Endometrial microvascular endothelial cells (primary cell): ENCODE results near the gene KRTAP10-6. TPM values are rescaled to one million over a fixed set of nuclear protein-coding genes. Genes with fewer than 3 reads are reported as not detected.
"Not testable (repeated sequence)": the region's sequence is repeated elsewhere in the genome, so short reads cannot be mapped to it uniquely, and the experiment has no call there.

ENCODE experiments used
- in situ Hi-C: cut with HindIII; loops from 2 replicates; pipeline ENCODE4 v1.10.0; 2017; ENCODE audit warnings: low sequenced_read_pairs, low pct_unique_long_range_greater_than_20kb; ENCODE audit errors: inconsistent ontology term
- total RNA-seq: library from RNA; depleted of rRNA; stranded (reverse); fragments of >200 nt; gene quantifications from one replicate; pipeline ENCODE4 v1.2.3, GENCODE V29; 2015; ENCODE audit errors: inconsistent ontology term

Gene KRTAP10-6, protein sequence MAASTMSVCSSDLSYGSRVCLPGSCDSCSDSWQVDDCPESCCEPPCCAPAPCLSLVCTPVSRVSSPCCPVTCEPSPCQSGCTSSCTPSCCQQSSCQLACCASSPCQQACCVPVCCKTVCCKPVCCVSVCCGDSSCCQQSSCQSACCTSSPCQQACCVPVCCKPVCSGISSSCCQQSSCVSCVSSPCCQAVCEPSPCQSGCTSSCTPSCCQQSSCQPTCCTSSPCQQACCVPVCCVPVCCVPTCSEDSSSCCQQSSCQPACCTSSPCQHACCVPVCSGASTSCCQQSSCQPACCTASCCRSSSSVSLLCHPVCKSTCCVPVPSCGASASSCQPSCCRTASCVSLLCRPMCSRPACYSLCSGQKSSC
- not detected for total RNA-seq

DNA sequence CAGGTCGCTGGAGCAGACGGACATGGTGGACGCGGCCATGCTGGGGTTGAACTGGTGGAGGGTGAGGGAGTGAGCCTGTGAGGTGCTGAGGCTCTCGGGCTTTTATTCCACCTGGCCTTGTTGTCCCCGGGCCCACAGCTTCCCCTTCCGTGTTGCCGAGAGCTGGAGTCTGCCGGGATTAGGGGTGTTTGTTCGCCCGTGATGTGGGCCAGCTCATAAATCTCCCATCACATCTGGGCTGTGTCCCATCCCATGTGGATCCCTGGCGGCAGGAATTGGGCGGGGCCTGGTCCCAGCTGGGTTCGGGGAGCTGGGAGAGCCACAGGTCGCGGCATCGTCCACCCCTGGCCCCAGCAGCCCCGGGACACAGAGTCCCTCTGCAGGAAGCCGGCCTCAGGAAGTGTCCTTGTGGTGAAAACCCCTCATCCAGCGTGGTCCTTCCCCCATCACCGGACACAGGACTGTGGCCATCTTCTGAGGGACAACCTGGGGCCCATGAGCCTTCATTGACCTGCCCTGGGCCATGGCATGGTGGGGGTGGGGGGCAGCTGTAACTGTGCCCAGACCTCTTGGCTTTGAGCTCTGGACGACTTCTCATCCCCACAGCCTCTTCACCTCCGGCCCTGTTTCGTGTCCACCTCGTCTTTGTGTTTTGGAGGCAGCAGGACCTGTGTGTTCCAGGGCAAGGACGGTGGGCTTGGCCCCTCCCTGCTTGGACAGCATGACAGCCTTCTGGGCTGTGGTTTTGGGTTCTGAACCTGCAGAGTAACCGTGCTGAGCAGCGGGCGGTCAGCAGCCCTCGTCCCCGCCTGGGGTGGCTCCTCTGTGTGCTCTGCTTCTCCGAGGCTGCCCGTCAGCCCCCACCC, at the start of gene KRTAP10-6:
TSS of gene KRTAP10-6 (minus strand) at position 60 of the 866 bp plus-strand sequence. CDS start at position 39, 21 bp downstream.
- in situ Hi-C loops: no loop called here

DNA sequence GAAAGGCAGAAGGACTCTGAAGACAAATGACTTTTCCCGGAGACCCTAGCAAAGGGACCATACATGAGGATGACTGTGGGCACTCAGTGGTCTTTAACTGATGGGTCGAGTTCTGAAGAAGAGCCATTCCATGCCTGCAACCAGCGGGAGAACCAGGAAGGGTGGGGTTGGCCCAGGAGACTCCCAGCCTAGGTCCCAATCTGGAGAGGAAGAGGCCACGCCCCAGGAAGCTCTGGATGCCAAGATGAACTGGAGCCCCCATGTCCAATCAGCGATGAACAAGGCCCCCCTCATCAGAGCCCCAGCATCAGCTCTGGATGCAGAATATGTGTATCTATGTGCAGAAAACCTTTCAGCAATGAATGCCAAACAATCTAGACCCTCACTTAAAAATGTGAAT, 48.5 kb upstream of the KRTAP10-6 start:
- in situ Hi-C loops: no loop called here

DNA sequence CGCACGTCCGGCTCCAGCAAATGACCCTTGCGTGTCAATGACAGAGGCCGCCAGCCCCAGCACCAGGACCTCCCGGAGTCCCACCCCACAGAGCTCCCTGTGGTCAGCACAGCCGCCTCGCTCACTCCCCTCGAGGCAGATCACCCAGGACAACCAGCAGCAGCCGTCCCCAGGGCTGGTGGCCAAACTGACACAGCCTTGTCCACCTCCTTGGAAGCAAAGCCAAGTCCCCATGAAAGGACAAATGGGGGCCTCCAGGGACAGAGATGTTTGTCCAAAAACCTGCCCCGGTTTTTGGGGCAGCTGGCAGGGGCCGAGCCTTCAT, 47.0 kb upstream of the KRTAP10-6 start:
- in situ Hi-C loops: no loop called here

DNA sequence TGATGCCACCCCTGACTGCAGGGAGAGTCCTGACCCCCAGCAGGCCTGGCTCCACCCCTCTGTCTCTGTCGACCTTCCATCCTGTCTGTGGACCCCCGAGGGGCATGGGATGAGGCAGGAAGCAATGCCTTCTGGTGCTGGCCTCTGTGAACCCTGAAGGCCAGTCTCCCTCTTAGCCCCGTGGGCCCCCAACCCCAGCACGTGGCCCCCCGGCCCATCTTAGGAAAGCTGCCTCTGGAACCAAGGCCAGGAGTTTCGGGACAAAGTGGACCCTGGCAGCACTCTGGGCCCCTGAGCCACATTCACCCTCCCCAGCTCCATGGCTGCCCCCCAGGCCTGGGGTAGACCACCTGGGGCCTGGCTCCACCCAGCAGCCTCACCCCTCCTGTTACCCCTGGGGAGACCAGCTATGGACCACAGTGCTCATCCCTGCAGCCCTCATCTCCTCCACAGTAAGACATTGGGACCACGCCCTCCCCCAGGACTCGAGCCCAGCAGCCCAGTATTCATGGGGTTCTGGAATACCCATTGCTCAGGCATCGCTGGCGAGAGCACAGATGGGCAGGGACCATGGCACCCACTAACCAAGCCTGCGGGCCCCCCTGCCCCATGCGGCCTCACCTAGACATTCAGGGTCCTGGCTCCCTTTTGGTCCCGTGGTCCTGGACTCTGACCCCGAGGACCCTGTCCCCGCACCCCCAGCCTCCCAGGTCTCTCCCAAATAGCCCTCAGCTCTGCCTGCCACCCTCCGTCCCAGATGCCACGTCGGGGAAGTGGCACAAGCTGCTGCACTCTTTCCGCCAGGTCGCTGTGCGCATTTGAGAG, 46.4 kb upstream of the KRTAP10-6 start:
- in situ Hi-C loops: not testable (repeated sequence)

DNA sequence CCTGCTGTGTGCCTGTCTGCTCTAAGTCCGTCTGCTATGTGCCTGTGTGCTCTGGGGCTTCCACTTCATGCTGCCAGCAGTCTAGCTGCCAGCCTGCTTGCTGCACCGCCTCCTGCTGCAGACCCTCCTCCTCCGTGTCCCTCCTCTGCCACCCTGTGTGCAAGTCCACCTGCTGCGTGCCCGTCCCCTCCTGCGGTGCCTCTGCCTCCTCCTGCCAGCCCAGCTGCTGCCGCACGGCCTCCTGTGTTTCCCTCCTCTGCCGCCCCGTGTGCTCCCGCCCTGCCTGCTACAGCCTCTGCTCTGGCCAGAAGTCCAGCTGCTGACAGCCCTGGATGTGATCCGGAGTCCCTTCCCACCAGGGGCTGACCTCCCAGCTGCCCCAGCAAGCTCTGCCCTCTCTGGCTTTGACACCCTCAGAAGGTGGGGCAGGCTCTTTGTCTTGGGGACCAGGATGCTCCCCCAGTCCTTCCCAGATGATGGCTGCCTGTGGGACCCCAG, 45.6 kb upstream of the KRTAP10-6 start:
- in situ Hi-C loops: not testable (repeated sequence)

DNA sequence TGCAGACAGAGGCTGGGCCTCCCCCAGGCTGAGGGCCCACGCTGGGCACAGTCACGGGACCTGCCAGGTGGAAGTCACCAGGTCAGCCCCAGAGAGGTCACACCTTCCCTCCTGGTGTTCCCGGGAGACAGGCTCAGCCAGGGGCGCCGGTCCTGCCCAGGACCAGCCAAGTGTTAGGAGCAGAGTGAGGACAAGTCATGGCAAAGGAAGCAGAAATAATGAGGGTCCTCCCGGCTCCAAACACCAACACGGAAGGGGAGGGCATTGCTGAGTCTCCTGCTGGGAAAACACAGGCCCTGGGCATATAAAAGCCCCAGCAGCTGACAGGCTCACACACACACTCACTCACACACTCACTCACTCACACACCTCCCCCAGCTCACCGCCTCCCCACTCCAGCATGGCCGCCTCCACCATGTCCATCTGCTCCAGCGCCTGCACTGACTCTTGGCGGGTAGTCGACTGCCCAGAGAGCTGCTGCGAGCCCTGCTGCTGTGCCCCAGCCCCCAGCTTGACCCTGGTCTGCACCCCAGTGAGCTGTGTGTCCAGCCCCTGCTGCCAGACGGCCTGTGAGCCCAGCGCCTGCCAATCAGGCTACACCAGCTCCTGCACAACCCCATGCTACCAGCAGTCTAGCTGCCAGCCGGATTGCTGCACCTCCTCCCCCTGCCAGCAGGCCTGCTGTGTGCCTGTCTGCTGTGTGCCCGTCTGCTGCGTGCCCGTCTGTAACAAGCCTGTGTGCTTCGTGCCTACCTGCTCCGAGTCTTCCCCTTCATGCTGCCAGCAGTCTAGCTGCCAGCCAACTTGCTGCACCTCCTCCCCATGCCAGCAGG, 44.9 kb upstream of the KRTAP10-6 start, which contains the start of gene KRTAP10-10:
TSS of gene KRTAP10-10 (plus strand) at position 339 of the 833 bp plus-strand sequence. CDS start at position 401, 62 bp downstream.
- in situ Hi-C loops: no loop called here

DNA sequence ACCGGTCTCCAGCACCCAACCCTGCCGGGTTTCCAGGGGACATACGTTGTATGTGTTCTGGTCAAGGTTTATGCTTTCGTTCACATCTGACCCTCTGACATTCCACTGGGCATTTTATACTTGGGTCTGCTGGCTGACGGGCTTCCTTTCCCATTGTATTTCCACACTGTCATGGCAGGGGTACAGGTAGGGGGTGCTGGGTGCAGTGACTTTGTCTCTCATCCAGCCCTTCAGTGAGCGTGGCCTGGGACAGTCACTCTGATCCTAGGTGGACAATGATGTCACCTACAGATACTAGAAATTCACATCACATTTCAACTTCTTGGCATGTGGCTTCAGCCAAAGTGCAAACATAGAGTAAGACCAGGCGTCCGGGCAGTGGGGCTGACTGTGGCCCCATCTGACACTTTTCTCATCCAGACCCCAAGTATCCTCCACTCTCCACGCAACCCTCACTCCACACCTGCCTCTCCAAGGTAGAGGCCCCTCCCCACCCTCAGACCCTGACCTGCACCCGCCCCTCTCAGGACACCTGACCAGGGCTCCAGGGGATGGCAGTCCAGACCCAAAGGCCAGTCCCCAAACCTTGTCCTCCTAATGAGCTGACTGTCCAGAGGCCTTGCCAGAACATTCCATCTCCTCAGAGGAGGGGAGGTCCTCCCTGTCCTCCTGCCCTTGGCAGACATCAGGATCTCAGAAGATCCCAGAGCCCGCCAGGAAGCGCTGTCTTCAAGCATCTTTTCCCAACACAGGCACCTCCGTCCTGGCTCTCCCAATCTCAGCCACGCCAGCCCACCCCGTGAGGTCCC, 44.1 kb upstream of the KRTAP10-6 start:
- in situ Hi-C loops: no loop called here

DNA sequence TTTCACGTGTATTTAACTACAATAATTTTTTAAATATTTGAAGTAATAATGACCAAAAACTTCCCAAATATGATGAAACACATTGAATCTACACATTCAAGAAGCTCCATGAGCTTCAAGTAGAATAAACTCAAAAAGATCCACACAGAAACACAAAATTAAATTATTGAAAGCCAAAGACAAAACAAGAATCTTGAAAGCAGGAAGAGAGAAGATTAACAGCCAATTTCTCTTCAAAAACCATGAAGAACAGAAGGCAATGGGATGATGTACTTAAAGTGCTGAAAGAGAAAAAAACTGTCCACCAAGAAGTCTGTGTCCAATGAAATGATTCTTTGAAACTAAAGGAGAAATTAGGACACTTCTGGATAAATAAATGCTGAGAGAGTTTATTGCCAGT, 39.8 kb upstream of the KRTAP10-6 start:
- in situ Hi-C loops: no loop called here

DNA sequence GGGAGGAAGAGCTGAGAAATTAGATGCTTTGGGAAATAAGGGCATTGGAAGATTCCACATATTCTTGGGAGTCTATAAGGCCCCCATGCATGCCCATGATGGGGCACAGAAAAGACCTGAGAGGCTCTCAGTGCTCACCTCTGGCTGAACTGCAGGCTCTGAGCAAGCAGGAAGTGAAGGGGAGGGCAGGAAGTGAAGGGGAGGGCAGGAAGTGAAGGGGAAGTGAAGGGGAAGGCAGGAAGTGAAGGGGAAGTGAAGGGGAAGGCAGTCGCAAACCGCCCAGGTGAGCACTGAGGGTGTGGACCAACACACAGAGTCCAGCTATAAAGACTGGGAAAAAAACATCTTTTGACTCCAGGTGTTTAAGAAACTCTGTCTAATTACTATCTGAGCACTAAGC, 38.1 kb upstream of the KRTAP10-6 start:
- in situ Hi-C loops: no loop called here

DNA sequence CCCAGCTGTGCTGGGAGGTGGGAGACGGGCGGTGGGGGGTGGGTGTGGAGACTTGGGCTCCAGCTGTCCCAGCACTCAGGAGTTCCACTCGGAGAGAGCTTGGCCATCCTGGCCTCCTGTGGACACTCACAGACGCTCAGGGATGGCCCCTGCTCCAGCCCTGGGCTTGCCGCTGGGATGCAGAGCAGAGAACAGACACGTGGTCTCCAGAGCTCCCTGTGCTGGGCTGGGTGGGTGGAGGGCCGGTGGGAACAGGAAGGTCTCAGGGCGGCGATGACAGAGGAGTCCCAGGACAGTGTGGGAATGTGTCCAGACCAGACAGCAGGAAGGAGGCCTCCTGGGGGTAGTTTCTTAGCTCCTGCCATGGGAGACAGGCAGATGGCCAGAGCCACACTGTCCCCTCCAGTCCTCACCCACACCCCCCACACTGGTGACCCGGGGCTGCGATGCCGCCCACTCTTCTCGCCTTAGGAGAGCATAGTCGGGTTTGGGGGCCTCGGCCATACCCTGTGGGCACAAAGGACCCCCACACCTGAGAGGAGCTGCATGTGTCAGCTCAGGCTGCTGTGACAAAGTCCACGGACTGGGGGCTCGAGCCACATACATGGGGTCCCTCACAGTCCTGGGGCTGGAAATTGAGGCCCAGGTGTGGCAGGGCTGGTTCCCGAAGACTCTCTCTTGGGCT, 36.5 kb upstream of the KRTAP10-6 start:
- in situ Hi-C loops: no loop called here

DNA sequence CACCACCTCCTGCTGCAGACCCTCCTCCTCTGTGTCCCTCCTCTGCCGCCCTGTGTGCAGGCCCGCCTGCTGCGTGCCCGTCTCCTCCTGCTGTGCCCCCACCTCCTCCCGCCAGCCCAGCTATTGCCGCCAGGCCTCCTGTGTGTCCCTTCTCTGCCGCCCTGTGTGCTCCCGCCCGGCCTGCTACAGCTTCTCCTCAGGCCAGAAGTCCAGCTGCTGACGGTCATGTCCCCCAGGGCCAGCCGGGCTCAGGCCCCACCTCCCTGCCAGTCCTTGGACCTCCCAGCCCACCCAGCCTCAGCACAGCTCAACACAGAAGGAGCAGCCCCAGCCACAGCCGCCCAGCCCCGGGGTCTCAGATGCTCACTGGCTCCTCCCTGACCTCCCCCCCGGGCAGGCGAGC, 35.5 kb upstream of the KRTAP10-6 start:
- in situ Hi-C loops: not testable (repeated sequence)

DNA sequence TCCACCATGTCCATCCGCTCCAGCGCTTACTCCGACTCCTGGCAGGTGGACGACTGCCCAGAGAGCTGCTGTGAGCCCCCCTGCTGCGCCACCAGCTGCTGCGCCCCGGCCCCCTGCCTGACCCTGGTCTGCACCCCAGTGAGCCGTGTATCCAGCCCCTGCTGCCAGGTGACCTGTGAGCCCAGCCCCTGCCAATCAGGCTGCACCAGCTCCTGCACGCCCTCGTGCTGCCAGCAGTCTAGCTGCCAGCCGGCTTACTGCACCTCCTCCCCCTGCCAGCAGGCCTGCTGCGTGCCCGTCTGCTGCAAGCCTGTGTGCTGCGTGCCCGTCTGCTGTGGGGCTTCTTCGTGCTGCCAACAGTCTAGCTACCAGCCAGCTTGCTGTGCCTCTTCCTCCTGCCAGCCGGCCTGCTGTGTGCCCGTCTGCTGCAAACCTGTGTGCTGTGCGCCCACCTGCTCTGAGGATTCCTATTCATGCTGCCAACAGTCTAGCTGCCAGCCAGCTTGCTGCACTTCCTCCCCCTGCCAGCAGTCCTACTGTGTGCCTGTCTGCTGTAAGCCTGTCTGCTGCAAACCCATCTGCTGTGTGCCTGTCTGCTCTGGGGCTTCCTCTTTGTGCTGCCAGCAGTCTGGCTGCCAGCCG, 35.0 kb upstream of the KRTAP10-6 start:
- in situ Hi-C loops: not testable (repeated sequence)

DNA sequence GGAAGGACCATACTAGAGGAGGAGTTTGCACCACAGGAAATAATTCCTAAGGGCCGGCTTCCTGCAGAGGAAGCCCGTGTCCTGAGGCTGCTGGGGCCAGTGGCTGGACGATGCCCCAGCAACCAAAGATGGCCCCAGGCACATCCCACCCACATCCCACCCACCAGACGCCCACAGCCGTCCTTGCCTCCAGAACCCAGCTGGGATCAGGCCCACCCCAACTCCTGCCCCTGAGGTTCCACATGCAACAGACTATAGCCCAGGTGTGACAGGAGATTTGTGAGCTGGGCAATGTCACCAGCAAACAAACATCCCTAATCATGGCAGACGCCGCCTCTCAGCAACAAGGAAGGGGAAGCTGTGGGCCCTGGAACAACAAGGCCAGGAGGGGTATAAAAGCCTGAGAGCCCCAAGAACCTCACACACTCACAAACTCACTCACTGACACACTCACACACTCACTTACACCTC, 34.4 kb upstream of the KRTAP10-6 start, which contains the start of gene KRTAP10-9:
TSS of gene KRTAP10-9 (plus strand) at position 421 of the 471 bp plus-strand sequence. CDS start 79 bp downstream, outside the sequence.
- in situ Hi-C loops: no loop called here

DNA sequence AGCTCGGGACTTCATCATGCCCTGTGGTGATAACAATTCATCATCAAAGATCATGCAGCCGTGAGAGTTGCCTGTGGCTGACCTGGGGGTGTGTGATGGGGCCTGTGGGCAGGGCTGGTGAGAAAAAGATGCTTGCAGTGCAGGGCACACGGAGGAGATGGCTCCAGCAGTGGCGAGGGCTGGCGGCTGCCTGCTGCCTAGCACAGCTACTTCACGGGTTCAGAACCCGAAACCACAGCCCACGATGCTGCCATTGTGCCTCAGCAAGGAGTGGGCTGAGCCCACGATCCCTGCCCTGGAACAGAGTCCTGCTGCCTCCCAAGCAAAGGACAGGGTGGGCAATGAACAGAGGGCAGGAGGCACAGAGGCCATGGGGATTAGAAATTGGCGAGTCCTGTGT, 34.0 kb upstream of the KRTAP10-6 start:
- in situ Hi-C loops: no loop called here

DNA sequence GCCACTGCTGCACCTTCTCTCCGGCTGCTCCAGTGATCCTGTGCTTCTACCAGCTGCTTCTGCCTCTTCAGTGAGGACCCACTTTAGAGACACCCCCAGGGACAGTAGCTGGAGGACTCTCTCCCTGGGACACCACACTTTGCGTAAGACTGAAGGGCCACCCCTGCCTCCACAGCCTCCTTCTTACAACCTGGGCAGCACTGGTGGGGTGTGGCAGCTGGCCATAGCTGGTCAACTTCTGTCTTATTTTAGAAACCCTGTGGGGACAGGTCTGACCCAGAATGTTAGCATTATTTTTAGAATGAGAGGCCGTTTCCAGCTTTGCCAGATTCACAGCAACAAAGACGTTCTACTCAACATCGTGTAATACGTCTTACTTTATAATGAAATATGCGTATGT, 33.5 kb upstream of the KRTAP10-6 start:
- in situ Hi-C loops: no loop called here

DNA sequence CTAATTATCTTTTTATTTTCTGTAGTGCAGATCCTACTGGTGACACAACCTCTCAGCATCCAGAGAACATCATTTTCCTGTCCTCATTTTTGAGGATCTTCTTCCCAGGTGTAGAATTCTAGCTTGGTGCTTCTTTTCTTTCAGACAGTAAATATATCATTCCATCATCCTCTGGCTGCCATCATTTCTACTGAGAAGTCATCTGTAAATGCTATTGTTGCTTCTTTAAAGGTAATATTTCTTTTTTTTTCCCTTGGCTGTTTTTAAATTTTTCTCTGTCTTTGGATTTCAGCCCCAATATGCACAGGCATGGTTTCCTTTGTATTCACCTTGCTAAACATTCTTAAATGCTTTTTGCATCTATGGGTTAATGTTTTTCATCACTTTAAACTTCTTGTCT, 31.3 kb upstream of the KRTAP10-6 start:
- in situ Hi-C loops: no loop called here
